ENCODE measurements around the gene CADM1.

GRCh38 chr11:115190196-115190595, 314.0 kb downstream of the CADM1 start:
- no peak for TF ChIP-seq CTCF (IDR thresholded peaks at IDR 0.05; ENCODE audit: low read depth, low read length, poor library complexity, severe bottlenecking)
- TF ChIP-seq EZH2phosphoT487 (IDR thresholded peaks at IDR 0.05; ENCODE audit: borderline replicate concordance, low read length) = no peak
